GM23338 (cell line): ENCODE data around the gene ADGRV1. TPM values are rescaled to one million over a fixed set of nuclear protein-coding genes. Genes with fewer than 3 reads are reported as not detected.

Source experiments
- ATAC-seq: fragments of 200-7000 bp; cut with Tn5 transposase; 3 replicates; pipeline ENCODE4 v1.9.1; 2020
- DNase-seq: peaks from one replicate; pipeline ENCODE4 v3.0.0-alpha.2; 2015; ENCODE audit warnings: low spot score
- H2AFZ ChIP-seq: fragments of 200-600 bp; sonication (generic); 2 replicates; pipeline ENCODE4 v1.8.0; 2016; ENCODE audit warnings: antibody characterized with exemption, mild to moderate bottlenecking, moderate library complexity
- H3F3A ChIP-seq: fragments of 200-600 bp; sonication (generic); replicated peaks from 2 replicates; pipeline ENCODE4 v1.8.0; 2017; ENCODE audit warnings: antibody characterized with exemption, mixed run types, low read depth
- H3K27ac ChIP-seq: fragments of 200-600 bp; sonication (generic); 2 replicates; pipeline ENCODE4 v1.6.1; 2016; ENCODE audit warnings: low read depth
- H3K27me3 ChIP-seq: fragments of 200-600 bp; sonication (generic); 2 replicates; pipeline ENCODE4 v1.8.0; 2016; ENCODE audit warnings: mild to moderate bottlenecking, mixed run types, moderate library complexity; ENCODE audit not compliant: insufficient read depth
- H3K36me3 ChIP-seq: fragments of 200-600 bp; sonication (generic); 2 replicates; pipeline ENCODE4 v1.8.0; 2016; ENCODE audit warnings: mild to moderate bottlenecking; ENCODE audit not compliant: insufficient read depth
- H3K4me1 ChIP-seq: fragments of 200-600 bp; sonication (generic); 2 replicates; pipeline ENCODE4 v1.8.0; 2016; ENCODE audit warnings: mild to moderate bottlenecking, moderate library complexity; ENCODE audit not compliant: insufficient read depth
- H3K4me2 ChIP-seq: fragments of 200-600 bp; sonication (generic); 2 replicates; pipeline ENCODE4 v1.7.1; 2017; ENCODE audit warnings: mixed run types
- H3K4me3 ChIP-seq: fragments of 200-600 bp; sonication (generic); 2 replicates; pipeline ENCODE4 v1.6.1; 2016; ENCODE audit warnings: mixed run types
- H3K79me2 ChIP-seq: fragments of 200-600 bp; sonication (generic); replicated peaks from 2 replicates; pipeline ENCODE4 v1.8.0; 2017; ENCODE audit warnings: mild to moderate bottlenecking; ENCODE audit not compliant: insufficient read depth
- H3K9me2 ChIP-seq: fragments of 200-600 bp; sonication (generic); 2 replicates; pipeline ENCODE4 v1.8.0; 2017; ENCODE audit not compliant: insufficient read depth
- H4K20me1 ChIP-seq: fragments of 200-600 bp; sonication (generic); replicated peaks from 2 replicates; pipeline ENCODE4 v1.8.0; 2017; ENCODE audit warnings: mild to moderate bottlenecking; ENCODE audit not compliant: insufficient read depth
- H3K27ac Mint-ChIP-seq: 2 replicates; pipeline ENCODE4 v1.8.0; 2020; ENCODE audit warnings: inconsistent platforms, mild to moderate bottlenecking, moderate library complexity, mixed read lengths
- H3K27me3 Mint-ChIP-seq: 3 replicates; pipeline ENCODE4 v1.8.0; 2022; ENCODE audit warnings: low read depth, mild to moderate bottlenecking, moderate library complexity, mixed read lengths, inconsistent platforms; ENCODE audit not compliant: insufficient read depth, poor library complexity
- H3K36me3 Mint-ChIP-seq: 3 replicates; pipeline ENCODE4 v1.8.0; 2021; ENCODE audit warnings: low read depth, mild to moderate bottlenecking, inconsistent platforms, moderate library complexity, mixed read lengths
- H3K4me1 Mint-ChIP-seq: 3 replicates; pipeline ENCODE4 v1.8.0; 2020; ENCODE audit warnings: mild to moderate bottlenecking, inconsistent platforms, mixed read lengths
- H3K4me3 Mint-ChIP-seq: 3 replicates; pipeline ENCODE4 v1.8.0; 2021; ENCODE audit warnings: moderate library complexity, mild to moderate bottlenecking, inconsistent platforms, mixed read lengths
- H3K9me3 Mint-ChIP-seq: 3 replicates; pipeline ENCODE4 v1.8.0; 2020; ENCODE audit warnings: moderate library complexity, mild to moderate bottlenecking, inconsistent platforms, mixed read lengths
- CREB1 ChIP-seq: fragments of 250-450 bp; sonication (Bioruptor Pico); IDR thresholded peaks from 2 replicates; pipeline ENCODE4 v1.5.0; 2020; ENCODE audit warnings: low read depth, mild to moderate bottlenecking, moderate library complexity
- EZH2 ChIP-seq: fragments of 200-600 bp; sonication (generic); IDR thresholded peaks from one replicate; pipeline ENCODE4 v1.8.0; 2017; ENCODE audit warnings: antibody characterized with exemption, mild to moderate bottlenecking, low read depth; ENCODE audit not compliant: unreplicated experiment
- EZH2phosphoT487 ChIP-seq: fragments of 200-600 bp; sonication (generic); IDR thresholded peaks from one replicate; pipeline ENCODE4 v1.8.1; 2018; ENCODE audit warnings: antibody characterized with exemption; ENCODE audit not compliant: unreplicated experiment
- JUNB ChIP-seq: IDR thresholded peaks from one replicate; pipeline ENCODE4 v1.6.1; 2016; ENCODE audit warnings: antibody characterized with exemption; ENCODE audit not compliant: unreplicated experiment
- NANOG ChIP-seq: IDR thresholded peaks from 2 replicates; pipeline ENCODE4 v1.6.1; 2016; ENCODE audit warnings: antibody characterized with exemption, borderline replicate concordance
- POLR2AphosphoS5 ChIP-seq: IDR thresholded peaks from 2 replicates; pipeline ENCODE4 v1.6.1; 2016; ENCODE audit warnings: antibody characterized with exemption, low read depth
- STAT1 ChIP-seq: IDR thresholded peaks from one replicate; pipeline ENCODE4 v1.6.1; 2016; ENCODE audit warnings: antibody characterized with exemption; ENCODE audit not compliant: unreplicated experiment
- ZNF114 ChIP-seq: fragments of 250-450 bp; sonication (Bioruptor Pico); IDR thresholded peaks from 2 replicates; pipeline ENCODE4 v1.5.0; 2020; ENCODE audit warnings: mild to moderate bottlenecking, moderate library complexity
- ZNF331 ChIP-seq: fragments of 250-450 bp; sonication (Bioruptor Pico); IDR thresholded peaks from 2 replicates; pipeline ENCODE4 v1.5.0; 2020; ENCODE audit warnings: low read depth, mild to moderate bottlenecking, moderate library complexity
- polyA plus RNA-seq: library from polyadenylated mRNA; unstranded; fragments of >200 nt; fragmentation: Nextera tagmentation; extraction: Ambion mirVana; gene quantifications from 2 replicates; pipeline ENCODE4 v1.2.1, GENCODE V29; 2016
- total RNA-seq: library from RNA; depleted of rRNA; stranded (reverse); fragments of >200 nt; shearing (Covaris generic); gene quantifications from 2 replicates; pipeline ENCODE4 v1.2.3, GENCODE V29; 2014
- TF ChIP-seq, protein P1 (sequence below): IDR thresholded peaks from 2 replicates; pipeline ENCODE4 v1.6.1; 2016; ENCODE audit warnings: antibody characterized with exemption
- TF ChIP-seq, protein P2 (sequence below): IDR thresholded peaks from one replicate; pipeline ENCODE4 v1.6.1; 2018; ENCODE audit warnings: antibody characterized with exemption; ENCODE audit not compliant: unreplicated experiment
- TF ChIP-seq, protein P3 (sequence below), 2 experiments: fragments of 200-600 bp in 1 of 2; sonication (generic) in 1 of 2; conservative IDR thresholded peaks; 2 replicates each; pipeline versions ENCODE4 v1.5.1 to v1.6.1; 2016 to 2017; ENCODE audit warnings: antibody characterized with exemption in 2 of 2, low read depth in 2 of 2, mild to moderate bottlenecking in 2 of 2, moderate library complexity in 1 of 2
- TF ChIP-seq, protein P4 (sequence below): fragments of 250-450 bp; sonication (Bioruptor Pico); IDR thresholded peaks from 2 replicates; pipeline ENCODE4 v1.5.0; 2020; ENCODE audit warnings: mild to moderate bottlenecking, moderate library complexity

Gene ADGRV1
- total and polyA plus RNA-seq, 2 experiments from 2014 or later: 46.1 to 149 TPM

DNA sequence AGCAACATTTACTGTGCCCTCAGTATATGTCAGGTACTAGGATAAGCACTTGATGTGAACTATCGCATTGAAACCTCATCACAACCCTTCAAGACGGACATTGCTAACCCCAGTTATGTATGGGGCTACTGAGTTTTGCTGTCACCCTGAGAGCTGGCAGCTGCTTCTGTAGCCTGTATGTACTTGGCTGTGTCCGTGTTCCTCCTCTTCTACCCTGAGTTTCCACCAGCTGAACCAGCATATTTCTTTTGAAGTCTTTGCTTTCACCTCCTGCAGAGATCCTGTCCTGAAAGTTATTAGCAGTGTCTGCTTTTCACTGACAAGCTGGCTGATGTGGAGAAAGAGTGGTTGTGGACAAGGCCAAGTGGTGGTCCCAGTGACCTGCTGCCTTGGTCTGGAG lies 63.3 kb downstream of the ADGRV1 start (continued):
- TF ChIP-seq, protein P1, sequence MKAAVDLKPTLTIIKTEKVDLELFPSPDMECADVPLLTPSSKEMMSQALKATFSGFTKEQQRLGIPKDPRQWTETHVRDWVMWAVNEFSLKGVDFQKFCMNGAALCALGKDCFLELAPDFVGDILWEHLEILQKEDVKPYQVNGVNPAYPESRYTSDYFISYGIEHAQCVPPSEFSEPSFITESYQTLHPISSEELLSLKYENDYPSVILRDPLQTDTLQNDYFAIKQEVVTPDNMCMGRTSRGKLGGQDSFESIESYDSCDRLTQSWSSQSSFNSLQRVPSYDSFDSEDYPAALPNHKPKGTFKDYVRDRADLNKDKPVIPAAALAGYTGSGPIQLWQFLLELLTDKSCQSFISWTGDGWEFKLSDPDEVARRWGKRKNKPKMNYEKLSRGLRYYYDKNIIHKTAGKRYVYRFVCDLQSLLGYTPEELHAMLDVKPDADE: no peak
- TF ChIP-seq NANOG (no peak), POLR2AphosphoS5 (no peak), ZNF331 (CRISPR knock-in tag) (no peak), JUNB (no peak), STAT1 (no peak), EZH2 (no peak), ZNF114 (no peak), EZH2phosphoT487 (no peak), CREB1 (no peak)
- TF ChIP-seq, protein P2, sequence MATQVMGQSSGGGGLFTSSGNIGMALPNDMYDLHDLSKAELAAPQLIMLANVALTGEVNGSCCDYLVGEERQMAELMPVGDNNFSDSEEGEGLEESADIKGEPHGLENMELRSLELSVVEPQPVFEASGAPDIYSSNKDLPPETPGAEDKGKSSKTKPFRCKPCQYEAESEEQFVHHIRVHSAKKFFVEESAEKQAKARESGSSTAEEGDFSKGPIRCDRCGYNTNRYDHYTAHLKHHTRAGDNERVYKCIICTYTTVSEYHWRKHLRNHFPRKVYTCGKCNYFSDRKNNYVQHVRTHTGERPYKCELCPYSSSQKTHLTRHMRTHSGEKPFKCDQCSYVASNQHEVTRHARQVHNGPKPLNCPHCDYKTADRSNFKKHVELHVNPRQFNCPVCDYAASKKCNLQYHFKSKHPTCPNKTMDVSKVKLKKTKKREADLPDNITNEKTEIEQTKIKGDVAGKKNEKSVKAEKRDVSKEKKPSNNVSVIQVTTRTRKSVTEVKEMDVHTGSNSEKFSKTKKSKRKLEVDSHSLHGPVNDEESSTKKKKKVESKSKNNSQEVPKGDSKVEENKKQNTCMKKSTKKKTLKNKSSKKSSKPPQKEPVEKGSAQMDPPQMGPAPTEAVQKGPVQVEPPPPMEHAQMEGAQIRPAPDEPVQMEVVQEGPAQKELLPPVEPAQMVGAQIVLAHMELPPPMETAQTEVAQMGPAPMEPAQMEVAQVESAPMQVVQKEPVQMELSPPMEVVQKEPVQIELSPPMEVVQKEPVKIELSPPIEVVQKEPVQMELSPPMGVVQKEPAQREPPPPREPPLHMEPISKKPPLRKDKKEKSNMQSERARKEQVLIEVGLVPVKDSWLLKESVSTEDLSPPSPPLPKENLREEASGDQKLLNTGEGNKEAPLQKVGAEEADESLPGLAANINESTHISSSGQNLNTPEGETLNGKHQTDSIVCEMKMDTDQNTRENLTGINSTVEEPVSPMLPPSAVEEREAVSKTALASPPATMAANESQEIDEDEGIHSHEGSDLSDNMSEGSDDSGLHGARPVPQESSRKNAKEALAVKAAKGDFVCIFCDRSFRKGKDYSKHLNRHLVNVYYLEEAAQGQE: no peak
- TF ChIP-seq, protein P3, sequence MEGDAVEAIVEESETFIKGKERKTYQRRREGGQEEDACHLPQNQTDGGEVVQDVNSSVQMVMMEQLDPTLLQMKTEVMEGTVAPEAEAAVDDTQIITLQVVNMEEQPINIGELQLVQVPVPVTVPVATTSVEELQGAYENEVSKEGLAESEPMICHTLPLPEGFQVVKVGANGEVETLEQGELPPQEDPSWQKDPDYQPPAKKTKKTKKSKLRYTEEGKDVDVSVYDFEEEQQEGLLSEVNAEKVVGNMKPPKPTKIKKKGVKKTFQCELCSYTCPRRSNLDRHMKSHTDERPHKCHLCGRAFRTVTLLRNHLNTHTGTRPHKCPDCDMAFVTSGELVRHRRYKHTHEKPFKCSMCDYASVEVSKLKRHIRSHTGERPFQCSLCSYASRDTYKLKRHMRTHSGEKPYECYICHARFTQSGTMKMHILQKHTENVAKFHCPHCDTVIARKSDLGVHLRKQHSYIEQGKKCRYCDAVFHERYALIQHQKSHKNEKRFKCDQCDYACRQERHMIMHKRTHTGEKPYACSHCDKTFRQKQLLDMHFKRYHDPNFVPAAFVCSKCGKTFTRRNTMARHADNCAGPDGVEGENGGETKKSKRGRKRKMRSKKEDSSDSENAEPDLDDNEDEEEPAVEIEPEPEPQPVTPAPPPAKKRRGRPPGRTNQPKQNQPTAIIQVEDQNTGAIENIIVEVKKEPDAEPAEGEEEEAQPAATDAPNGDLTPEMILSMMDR (conservative IDR thresholded peaks at IDR 0.05; ENCODE audit: low read depth in 2 of 2): no peak

DNA sequence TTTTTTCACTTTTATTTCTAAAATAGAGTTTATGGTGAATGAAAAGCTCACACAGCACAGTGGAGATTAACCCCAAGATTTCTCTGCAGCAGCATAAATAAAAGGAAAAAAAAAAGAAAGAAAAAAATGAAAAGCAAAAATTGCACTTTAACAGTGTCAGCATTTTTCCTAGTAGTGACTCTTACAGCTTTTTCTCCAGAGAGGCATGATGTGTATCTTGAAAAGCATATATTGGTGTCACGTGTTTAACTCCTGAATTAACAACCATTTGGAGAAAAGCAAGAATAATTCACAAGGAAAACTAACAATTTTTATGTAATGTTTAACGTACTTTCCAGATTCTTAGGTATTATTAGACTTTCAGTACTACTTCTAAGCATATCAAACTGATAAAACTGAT lies 67.9 kb downstream of the ADGRV1 start:
- Mint-ChIP-seq H3K27me3 (no peaks in the 10 kb centered on the region), H3K4me3 (no peak overlapping the region), H3K36me3 (peaks cover 45% of the 10 kb centered on the region), H3K4me1 (peaks cover 3% of the 10 kb centered on the region; the same call in 2 of the 3 replicates), H3K27ac (no peak overlapping the region), H3K9me3 (no peaks in the 10 kb centered on the region)
- Histone ChIP-seq H3K27me3 (no peaks in the 10 kb centered on the region), H3K27ac (no peak overlapping the region), H2AFZ (no peak overlapping the region), H3K4me1 (no peaks in the 10 kb centered on the region), H3F3A (peaks cover 4% of the 10 kb centered on the region; the same call in 1 of the 2 replicates), H3K79me2 (peaks cover 13% of the 10 kb centered on the region; the same call in 1 of the 2 replicates), H4K20me1 (no peaks in the 10 kb centered on the region), H3K9me2 (no peaks in the 10 kb centered on the region), H3K4me2 (no peak overlapping the region), H3K4me3 (no peak overlapping the region), H3K36me3 (peaks cover 18% of the 10 kb centered on the region)
- no peak for DNase-seq
- ATAC-seq: no peak
- TF ChIP-seq NANOG (no peak), CREB1 (no peak), EZH2phosphoT487 (no peak), STAT1 (no peak)
- TF ChIP-seq, protein P4, sequence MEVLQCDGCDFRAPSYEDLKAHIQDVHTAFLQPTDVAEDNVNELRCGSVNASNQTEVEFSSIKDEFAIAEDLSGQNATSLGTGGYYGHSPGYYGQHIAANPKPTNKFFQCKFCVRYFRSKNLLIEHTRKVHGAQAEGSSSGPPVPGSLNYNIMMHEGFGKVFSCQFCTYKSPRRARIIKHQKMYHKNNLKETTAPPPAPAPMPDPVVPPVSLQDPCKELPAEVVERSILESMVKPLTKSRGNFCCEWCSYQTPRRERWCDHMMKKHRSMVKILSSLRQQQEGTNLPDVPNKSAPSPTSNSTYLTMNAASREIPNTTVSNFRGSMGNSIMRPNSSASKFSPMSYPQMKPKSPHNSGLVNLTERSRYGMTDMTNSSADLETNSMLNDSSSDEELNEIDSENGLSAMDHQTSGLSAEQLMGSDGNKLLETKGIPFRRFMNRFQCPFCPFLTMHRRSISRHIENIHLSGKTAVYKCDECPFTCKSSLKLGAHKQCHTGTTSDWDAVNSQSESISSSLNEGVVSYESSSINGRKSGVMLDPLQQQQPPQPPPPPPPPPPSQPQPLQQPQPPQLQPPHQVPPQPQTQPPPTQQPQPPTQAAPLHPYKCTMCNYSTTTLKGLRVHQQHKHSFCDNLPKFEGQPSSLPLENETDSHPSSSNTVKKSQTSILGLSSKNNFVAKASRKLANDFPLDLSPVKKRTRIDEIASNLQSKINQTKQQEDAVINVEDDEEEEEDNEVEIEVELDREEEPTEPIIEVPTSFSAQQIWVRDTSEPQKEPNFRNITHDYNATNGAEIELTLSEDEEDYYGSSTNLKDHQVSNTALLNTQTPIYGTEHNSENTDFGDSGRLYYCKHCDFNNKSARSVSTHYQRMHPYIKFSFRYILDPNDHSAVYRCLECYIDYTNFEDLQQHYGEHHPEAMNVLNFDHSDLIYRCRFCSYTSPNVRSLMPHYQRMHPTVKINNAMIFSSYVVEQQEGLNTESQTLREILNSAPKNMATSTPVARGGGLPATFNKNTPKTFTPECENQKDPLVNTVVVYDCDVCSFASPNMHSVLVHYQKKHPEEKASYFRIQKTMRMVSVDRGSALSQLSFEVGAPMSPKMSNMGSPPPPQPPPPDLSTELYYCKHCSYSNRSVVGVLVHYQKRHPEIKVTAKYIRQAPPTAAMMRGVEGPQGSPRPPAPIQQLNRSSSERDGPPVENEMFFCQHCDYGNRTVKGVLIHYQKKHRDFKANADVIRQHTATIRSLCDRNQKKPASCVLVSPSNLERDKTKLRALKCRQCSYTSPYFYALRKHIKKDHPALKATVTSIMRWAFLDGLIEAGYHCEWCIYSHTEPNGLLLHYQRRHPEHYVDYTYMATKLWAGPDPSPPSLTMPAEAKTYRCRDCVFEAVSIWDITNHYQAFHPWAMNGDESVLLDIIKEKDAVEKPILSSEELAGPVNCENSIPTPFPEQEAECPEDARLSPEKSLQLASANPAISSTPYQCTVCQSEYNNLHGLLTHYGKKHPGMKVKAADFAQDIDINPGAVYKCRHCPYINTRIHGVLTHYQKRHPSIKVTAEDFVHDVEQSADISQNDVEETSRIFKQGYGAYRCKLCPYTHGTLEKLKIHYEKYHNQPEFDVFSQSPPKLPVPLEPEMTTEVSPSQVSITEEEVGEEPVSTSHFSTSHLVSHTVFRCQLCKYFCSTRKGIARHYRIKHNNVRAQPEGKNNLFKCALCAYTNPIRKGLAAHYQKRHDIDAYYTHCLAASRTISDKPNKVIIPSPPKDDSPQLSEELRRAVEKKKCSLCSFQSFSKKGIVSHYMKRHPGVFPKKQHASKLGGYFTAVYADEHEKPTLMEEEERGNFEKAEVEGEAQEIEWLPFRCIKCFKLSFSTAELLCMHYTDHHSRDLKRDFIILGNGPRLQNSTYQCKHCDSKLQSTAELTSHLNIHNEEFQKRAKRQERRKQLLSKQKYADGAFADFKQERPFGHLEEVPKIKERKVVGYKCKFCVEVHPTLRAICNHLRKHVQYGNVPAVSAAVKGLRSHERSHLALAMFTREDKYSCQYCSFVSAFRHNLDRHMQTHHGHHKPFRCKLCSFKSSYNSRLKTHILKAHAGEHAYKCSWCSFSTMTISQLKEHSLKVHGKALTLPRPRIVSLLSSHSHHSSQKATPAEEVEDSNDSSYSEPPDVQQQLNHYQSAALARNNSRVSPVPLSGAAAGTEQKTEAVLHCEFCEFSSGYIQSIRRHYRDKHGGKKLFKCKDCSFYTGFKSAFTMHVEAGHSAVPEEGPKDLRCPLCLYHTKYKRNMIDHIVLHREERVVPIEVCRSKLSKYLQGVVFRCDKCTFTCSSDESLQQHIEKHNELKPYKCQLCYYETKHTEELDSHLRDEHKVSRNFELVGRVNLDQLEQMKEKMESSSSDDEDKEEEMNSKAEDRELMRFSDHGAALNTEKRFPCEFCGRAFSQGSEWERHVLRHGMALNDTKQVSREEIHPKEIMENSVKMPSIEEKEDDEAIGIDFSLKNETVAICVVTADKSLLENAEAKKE (CRISPR knock-in tag): no peak
